ENCODE results near the gene KRTAP3-1.
"Not testable (repeated sequence)": the region's sequence is repeated elsewhere in the genome, so short reads cannot be mapped to it uniquely, and the experiment has no call there.

The KRTAP3-1 gene

DNA sequence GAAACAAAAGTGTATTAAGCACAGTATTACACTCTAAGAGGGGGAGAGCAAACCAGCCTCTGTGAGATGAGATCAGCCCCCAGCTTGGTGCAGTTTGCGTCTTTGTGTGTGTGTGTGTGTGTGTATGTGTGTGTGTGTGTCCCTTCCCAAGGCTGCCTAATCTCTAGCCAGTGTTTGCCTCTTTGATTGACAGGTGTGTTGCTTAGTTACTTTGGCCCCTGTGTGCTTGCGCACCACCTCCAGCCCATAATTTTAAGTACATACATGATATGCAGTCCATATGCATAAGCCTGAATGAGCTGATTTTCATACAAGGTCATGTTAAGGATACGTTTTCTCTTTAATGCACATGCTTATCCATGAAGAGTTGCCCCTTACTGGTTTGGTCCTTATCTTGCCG lies 7.1 kb downstream of the KRTAP3-1 start:
- no peak overlapping the region for H3K4me3 ChIP-seq (ENCODE audit: low read length)
- TF ChIP-seq, protein P1, sequence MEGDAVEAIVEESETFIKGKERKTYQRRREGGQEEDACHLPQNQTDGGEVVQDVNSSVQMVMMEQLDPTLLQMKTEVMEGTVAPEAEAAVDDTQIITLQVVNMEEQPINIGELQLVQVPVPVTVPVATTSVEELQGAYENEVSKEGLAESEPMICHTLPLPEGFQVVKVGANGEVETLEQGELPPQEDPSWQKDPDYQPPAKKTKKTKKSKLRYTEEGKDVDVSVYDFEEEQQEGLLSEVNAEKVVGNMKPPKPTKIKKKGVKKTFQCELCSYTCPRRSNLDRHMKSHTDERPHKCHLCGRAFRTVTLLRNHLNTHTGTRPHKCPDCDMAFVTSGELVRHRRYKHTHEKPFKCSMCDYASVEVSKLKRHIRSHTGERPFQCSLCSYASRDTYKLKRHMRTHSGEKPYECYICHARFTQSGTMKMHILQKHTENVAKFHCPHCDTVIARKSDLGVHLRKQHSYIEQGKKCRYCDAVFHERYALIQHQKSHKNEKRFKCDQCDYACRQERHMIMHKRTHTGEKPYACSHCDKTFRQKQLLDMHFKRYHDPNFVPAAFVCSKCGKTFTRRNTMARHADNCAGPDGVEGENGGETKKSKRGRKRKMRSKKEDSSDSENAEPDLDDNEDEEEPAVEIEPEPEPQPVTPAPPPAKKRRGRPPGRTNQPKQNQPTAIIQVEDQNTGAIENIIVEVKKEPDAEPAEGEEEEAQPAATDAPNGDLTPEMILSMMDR (conservative IDR thresholded peaks at IDR 0.05; ENCODE audit: low read depth, low read length): no peak
- no peak for DNase-seq (ENCODE audit: low read depth)

DNA sequence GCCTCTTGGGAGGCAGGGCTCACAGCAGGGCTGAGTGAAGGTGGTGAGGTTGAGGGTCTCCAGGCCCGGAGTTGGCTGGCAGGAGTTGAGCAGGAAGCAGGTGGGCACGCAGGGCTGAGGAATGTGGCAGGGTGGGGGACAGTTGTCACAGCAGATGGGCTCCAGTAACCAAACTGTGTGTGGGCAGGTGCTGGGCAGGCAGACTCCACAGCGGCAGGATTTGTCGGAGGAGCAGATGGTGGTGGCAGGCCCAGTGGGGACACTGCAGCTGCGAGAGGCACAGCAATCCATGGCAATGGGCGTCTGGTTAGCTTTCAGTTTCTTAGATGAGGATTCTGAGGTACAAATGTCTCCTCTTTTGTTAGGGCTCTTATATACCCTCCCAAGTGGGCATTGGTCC lies 9.4 kb downstream of the KRTAP3-1 start, which contains the start of gene KRTAP3-2:
TSS of gene KRTAP3-2 (minus strand) at position 344 of the 400 bp plus-strand sequence. CDS start at position 291, 53 bp downstream.
- not testable (repeated sequence) for H3K4me3 ChIP-seq (ENCODE audit: low read length); DNase-seq (ENCODE audit: low read depth)

DNA sequence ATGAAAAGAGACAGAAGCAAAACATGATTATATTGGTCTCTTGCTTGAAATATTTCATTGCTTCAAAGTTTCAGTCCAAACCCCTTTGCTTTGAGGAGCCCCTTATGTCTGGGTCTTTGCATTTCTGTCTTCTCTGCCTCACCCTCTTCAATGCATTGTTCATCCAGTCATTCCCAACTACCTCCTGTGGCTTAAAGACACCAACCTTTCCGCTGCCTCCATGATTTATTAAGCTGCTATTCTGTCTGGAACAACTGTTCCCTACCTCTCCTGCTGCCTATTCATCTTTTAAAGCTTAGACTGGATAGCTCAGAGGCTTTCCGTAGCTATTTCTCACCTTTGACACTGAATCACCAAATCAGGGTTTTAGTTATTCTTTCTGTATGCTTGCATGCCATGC lies 11.6 kb downstream of the KRTAP3-1 start:
- no peak for DNase-seq (ENCODE audit: low read depth)
- no peak overlapping the region for H3K4me3 ChIP-seq (ENCODE audit: low read length)
- TF ChIP-seq, protein P1 (conservative IDR thresholded peaks at IDR 0.05; ENCODE audit: low read depth, low read length): no peak

DNA sequence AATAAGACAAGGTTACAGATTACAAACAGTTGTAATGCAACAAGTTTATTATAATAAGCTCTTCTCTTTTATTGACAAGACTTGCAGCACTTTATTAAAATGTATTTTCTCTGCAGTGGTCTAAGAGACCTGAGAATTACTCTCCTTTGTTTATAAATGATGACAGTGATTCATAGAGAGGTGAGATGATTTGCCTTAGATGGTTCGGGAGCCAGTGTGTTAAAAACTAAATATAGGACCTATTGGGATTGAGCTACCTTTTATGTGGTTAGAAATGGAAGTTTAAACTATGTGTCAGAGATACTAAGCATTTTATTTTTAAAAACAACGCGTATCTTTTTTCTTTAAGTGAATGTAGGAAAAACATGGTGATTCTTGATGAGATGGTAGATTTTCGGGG lies 12.1 kb downstream of the KRTAP3-1 start:
- H3K4me3 ChIP-seq (ENCODE audit: low read length): no peak overlapping the region
- TF ChIP-seq, protein P1 (conservative IDR thresholded peaks at IDR 0.05; ENCODE audit: low read depth, low read length): no peak
- DNase-seq (ENCODE audit: low read depth): no peak

DNA sequence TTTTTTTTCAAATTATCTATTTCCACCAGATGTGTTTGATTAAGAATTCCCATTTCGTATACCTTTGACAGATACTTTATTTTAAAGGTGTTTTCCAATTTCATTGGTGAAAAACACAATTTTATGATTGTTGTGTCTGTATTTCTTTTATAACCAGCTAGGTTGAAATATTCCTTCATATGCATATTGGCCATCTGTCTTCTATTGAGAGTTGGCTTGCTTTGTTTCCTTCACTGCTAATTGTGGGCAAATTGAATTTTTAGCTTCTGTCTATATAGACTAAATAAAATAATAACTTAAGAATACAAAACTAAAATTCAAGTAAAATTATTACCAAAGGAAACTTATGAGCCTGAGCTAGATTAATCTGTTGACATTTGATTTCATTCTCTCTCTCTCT lies 13.8 kb downstream of the KRTAP3-1 start:
- DNase-seq (ENCODE audit: low read depth): no peak
- no peak overlapping the region for H3K4me3 ChIP-seq (ENCODE audit: low read length)
- TF ChIP-seq, protein P1 (conservative IDR thresholded peaks at IDR 0.05; ENCODE audit: low read depth, low read length): no peak

DNA sequence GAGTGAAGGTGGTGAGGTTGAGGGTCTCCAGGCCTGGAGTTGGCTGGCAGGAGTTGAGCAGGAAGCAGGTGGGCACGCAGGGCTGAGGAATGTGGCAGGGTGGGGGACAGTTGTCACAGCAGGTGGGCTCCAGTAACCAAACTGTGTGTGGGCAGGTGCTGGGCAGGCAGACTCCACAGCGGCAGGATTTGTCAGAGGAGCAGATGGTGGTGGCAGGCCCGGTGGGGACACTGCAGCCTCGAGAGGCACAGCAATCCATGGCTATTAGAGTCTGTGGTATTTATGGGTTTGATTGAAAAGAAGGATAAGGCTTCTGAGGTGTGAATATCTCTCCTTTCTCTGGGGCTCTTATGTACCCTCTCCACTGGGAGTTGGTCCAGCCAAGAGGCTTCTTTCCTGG lies 15.1 kb downstream of the KRTAP3-1 start, which contains the start of gene KRTAP3-3:
TSS of gene KRTAP3-3 (minus strand) at position 326 of the 400 bp plus-strand sequence. CDS start at position 259, 67 bp downstream.
- DNase-seq (ENCODE audit: low read depth): no peak
- TF ChIP-seq, protein P1 (conservative IDR thresholded peaks at IDR 0.05; ENCODE audit: low read depth, low read length): no peak

DNA sequence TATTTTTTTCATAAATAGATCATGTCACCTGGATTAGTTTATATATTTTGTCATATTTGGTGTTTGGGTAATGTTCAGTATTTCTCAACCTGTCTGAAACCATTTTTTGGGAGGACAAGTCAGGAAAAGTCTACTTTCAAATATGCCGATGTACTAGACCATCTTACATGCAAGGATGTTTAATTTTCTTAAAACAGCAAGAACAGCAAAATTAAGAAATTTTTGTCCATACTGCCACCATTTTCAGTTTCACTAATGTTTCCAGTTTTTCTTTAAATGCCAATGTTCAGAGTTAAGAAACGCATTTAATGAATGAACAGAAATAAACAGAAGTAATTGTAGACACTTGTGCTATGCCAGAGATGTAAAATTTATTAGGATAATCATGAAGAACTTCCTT lies 15.8 kb downstream of the KRTAP3-1 start:
- TF ChIP-seq, protein P1 (conservative IDR thresholded peaks at IDR 0.05; ENCODE audit: low read depth, low read length): no peak
- no peak overlapping the region for H3K4me3 ChIP-seq (ENCODE audit: low read length)
- no peak for DNase-seq (ENCODE audit: low read depth)

More for the DNA sequence above, 15.1 kb downstream of the KRTAP3-1 start, which contains the start of gene KRTAP3-3:
- no peak within 1 kb of the TSS for H3K4me3 ChIP-seq (ENCODE audit: low read length)
